B cell (primary cell): Measurements from ENCODE around the gene ZNF541. TPM values are rescaled to one million over a fixed set of nuclear protein-coding genes. Genes with fewer than 3 reads are reported as not detected.
A peak's percentile ranks its signal among the peaks of the same experiment; 100 is the strongest.

Experiments used
- ATAC-seq: fragments of 200-7000 bp; cut with Tn5 transposase; one replicate; pipeline ENCODE4 v1.10.0; 2021; ENCODE audit warnings: low read depth, mild to moderate bottlenecking, moderate number of reproducible peaks, moderate library complexity
- CTCF ChIA-PET: fragments of 350-600 bp; sonication (Branson Sonifier 250); formaldehyde crosslinking; loops from one replicate; lab custom pipeline; 2021; ENCODE audit warnings: antibody characterized with exemption, inconsistent platforms; lab: Charles Lee
- POLR2A ChIA-PET: fragments of 350-600 bp; sonication (Branson Sonifier 250); formaldehyde crosslinking; loops from one replicate; lab custom pipeline; 2021; ENCODE audit warnings: antibody characterized with exemption; lab: Charles Lee
- DNase-seq: peaks from one replicate; pipeline ENCODE4 v3.0.0; 2013
- H2AFZ ChIP-seq: 2 replicates; pipeline ENCODE4 v1.6.1; 2012; ENCODE audit warnings: mild to moderate bottlenecking, low read depth, low read length; ENCODE audit not compliant: insufficient read depth, poor library complexity, severe bottlenecking
- H3K27ac ChIP-seq, 2 donors: 1 replicate in 1 of 2; 2 replicates in 1 of 2; pipeline ENCODE4 v1.5.1; 2012 to 2013; ENCODE audit warnings: low read length in 2 of 2, mild to moderate bottlenecking in 2 of 2, moderate library complexity in 1 of 2
- H3K27me3 ChIP-seq, 4 experiments: fragments of 200-600 bp in 1 of 4; sonication (generic) in 1 of 4; replicated peaks in 1 of 4; 1 replicate in 2 of 4; 2 replicates in 2 of 4; pipeline versions ENCODE4 v1.6.1 to v1.7.0; 2013 to 2016; ENCODE audit warnings: low read length in 3 of 4, mild to moderate bottlenecking in 2 of 4, mixed read lengths in 1 of 4, moderate library complexity in 1 of 4; ENCODE audit not compliant: insufficient read depth in 4 of 4, control insufficient read depth in 3 of 4; ENCODE audit errors: control extremely low read depth in 1 of 4
- H3K36me3 ChIP-seq, 2 experiments: replicated peaks in 1 of 2; 1 replicate in 1 of 2; 2 replicates in 1 of 2; pipeline versions ENCODE4 v1.6.1 to v1.7.1; 2013; ENCODE audit warnings: low read length in 1 of 2; ENCODE audit not compliant: insufficient read depth in 2 of 2, control insufficient read depth in 1 of 2; ENCODE audit errors: control extremely low read depth in 1 of 2, extremely low read depth in 1 of 2
- H3K4me1 ChIP-seq, 2 donors: fragments of 200-600 bp in 1 of 2; sonication (generic) in 1 of 2; 1 replicate in 1 of 2; 2 replicates in 1 of 2; pipeline versions ENCODE4 v1.5.1 to v1.6.1; 2013 to 2017; ENCODE audit warnings: low read length in 2 of 2; ENCODE audit not compliant: control insufficient read depth in 2 of 2, insufficient read depth in 2 of 2
- H3K4me2 ChIP-seq: replicated peaks from 2 replicates; pipeline ENCODE3; 2012; ENCODE audit warnings: mild to moderate bottlenecking, low read depth, low read length; ENCODE audit not compliant: poor library complexity, severe bottlenecking
- H3K4me3 ChIP-seq, 5 experiments: fragments of 200-600 bp in 1 of 5; sonication (generic) in 1 of 5; 1 replicate in 3 of 5; 2 replicates in 2 of 5; pipeline versions ENCODE4 v1.5.1 to v1.7.0; 2011 to 2016; ENCODE audit warnings: low read length in 4 of 5, mild to moderate bottlenecking in 4 of 5, low read depth in 2 of 5, control low read depth in 1 of 5, moderate library complexity in 1 of 5; ENCODE audit not compliant: insufficient read depth in 1 of 5; ENCODE audit errors: control extremely low read depth in 1 of 5, extremely low read depth in 1 of 5
- H3K79me2 ChIP-seq: fragments of 200-600 bp; sonication (generic); one replicate; pipeline ENCODE4 v1.6.0; 2016; ENCODE audit warnings: low read length; ENCODE audit not compliant: control insufficient read depth, insufficient read depth
- H3K9ac ChIP-seq: fragments of 200-600 bp; sonication (generic); 2 replicates; pipeline ENCODE4 v1.6.1; 2017; ENCODE audit warnings: mild to moderate bottlenecking, low read length, moderate library complexity
- H3K9me3 ChIP-seq, 3 donors: one replicate each; pipeline versions ENCODE4 v1.6.1 to v1.7.1; 2013; ENCODE audit warnings: low read length in 2 of 3; ENCODE audit not compliant: control insufficient read depth in 2 of 3, insufficient read depth in 1 of 3; ENCODE audit errors: control extremely low read depth in 1 of 3
- H4K20me1 ChIP-seq: 2 replicates; pipeline ENCODE4 v1.6.0; 2012; ENCODE audit warnings: mild to moderate bottlenecking, low read length; ENCODE audit not compliant: insufficient read depth, control insufficient read depth, poor library complexity, severe bottlenecking
- H3K27ac Mint-ChIP-seq: one replicate; pipeline ENCODE4 v1.8.0; 2021; ENCODE audit warnings: mixed read lengths
- H3K27me3 Mint-ChIP-seq: one replicate; pipeline ENCODE4 v1.8.0; 2021; ENCODE audit warnings: mixed read lengths
- H3K4me1 Mint-ChIP-seq: one replicate; pipeline ENCODE4 v1.8.0; 2021; ENCODE audit warnings: mixed read lengths
- H3K4me3 Mint-ChIP-seq: one replicate; pipeline ENCODE4 v1.8.0; 2021; ENCODE audit warnings: mixed read lengths
- H3K9me3 Mint-ChIP-seq: one replicate; pipeline ENCODE4 v1.8.0; 2022; ENCODE audit warnings: mixed read lengths; ENCODE audit not compliant: insufficient read depth
- CTCF ChIP-seq: fragments of 200-600 bp; IDR thresholded peaks from one replicate; pipeline ENCODE4 v1.8.0; 2022; ENCODE audit warnings: antibody characterized with exemption, mild to moderate bottlenecking
- EZH2 ChIP-seq: IDR thresholded peaks from 2 replicates; pipeline ENCODE4 v1.6.1; 2012; ENCODE audit warnings: borderline replicate concordance, low read depth, mild to moderate bottlenecking, moderate library complexity, low read length; ENCODE audit not compliant: insufficient read depth, poor library complexity, severe bottlenecking
- WGBS: methylation state at CpG from one replicate; pipeline ENCODE4 v1.1.5; 2013; ENCODE audit warnings: missing lambda C conversion rate; ENCODE audit not compliant: insufficient coverage; 5-methylcytosine and 5-hydroxymethylcytosine counted together
- intact Hi-C: fragments of 100-400 bp; cut with micrococcal nuclease; formaldehyde crosslinking; loops from one replicate; pipeline ENCODE4 v1.10.0; 2022
- polyA plus RNA-seq: library from polyadenylated mRNA; depleted of rRNA; stranded (reverse); fragments of >200 nt; gene quantifications from 2 replicates; pipeline ENCODE4 v1.2.3, GENCODE V29; 2012
- total RNA-seq, 2 donors: library from RNA; stranded (reverse); fragments of 120-200 nt in 1 of 2; gene quantifications; 1 replicate in 1 of 2; 2 replicates in 1 of 2; pipeline versions ENCODE4 v1.2.3 to v1.2.4, GENCODE V29; 2013 to 2022

The ZNF541 gene
- total and polyA plus RNA-seq, 2 donors (not counting 1 experiment from before 2014, with no cell fraction given): 0.03 TPM; not detected in 1

- H3K9ac ChIP-seq: no peak overlapping the region
- POLR2A ChIA-PET: no interaction called here
- peaks cover 0 to 6% (median 0%) of the 10 kb centered on the region in 3 donors for H3K9me3 ChIP-seq
- H3K4me1 ChIP-seq: peaks cover 1 to 6% of the 10 kb centered on the region in 2 donors
- no peak overlapping the region for H3K4me3 ChIP-seq
- H3K27ac Mint-ChIP-seq: no peak overlapping the region
- no peak overlapping the region for H3K4me3 Mint-ChIP-seq
- CTCF ChIA-PET: interaction anchor here (0.7 kb wide), 1 partner anchor 105 kb away, joined by 4 read pairs; no protein-coding TSS in a partner anchor
- H3K27me3 ChIP-seq: peaks cover 0 to 12% (median 6%) of the 10 kb centered on the region in 4 experiments
- no peaks in the 10 kb centered on the region for H3K4me1 Mint-ChIP-seq
- H4K20me1 ChIP-seq: no peaks in the 10 kb centered on the region
- peaks cover 14% of the 10 kb centered on the region for H3K27me3 Mint-ChIP-seq
- no peak overlapping the region for H3K27ac ChIP-seq
- no peaks in the 10 kb centered on the region for H3K79me2 ChIP-seq
- WGBS: 97% methylated on average over 4 of the region's 4 CpGs
- H2AFZ ChIP-seq: no peak overlapping the region
- intact Hi-C loops: no loop called here
- H3K9me3 Mint-ChIP-seq: no peaks in the 10 kb centered on the region
- no peaks in the 10 kb centered on the region for H3K36me3 ChIP-seq
- TF ChIP-seq CTCF (peak; percentile 13), EZH2 (no peak)
- DNase-seq (no peak), ATAC-seq (no peak)
- no peak overlapping the region for H3K4me2 ChIP-seq
Measured at GRCh38 chr19:47550129-47550528, 22.8 kb downstream of the ZNF541 start.

- TF ChIP-seq CTCF (no peak), EZH2 (no peak)
- POLR2A ChIA-PET: no interaction called here
- H2AFZ ChIP-seq: no peak overlapping the region
Measured at GRCh38 chr19:47549261-47549862, 23.6 kb downstream of the ZNF541 start.

More at GRCh38 chr19:47549261-47549862, 23.6 kb downstream of the ZNF541 start:
- no peak for DNase-seq
- 80% methylated on average over 8 of the region's 13 CpGs for WGBS
- no peak overlapping the region for H3K4me3 Mint-ChIP-seq
- no peaks in the 10 kb centered on the region for H3K79me2 ChIP-seq
- peaks cover 0 to 6% (median 0%) of the 10 kb centered on the region in 3 donors for H3K9me3 ChIP-seq
- H3K9me3 Mint-ChIP-seq: no peaks in the 10 kb centered on the region
- H3K27ac Mint-ChIP-seq: no peak overlapping the region
- no peak overlapping the region for H3K27ac ChIP-seq
- H4K20me1 ChIP-seq: no peaks in the 10 kb centered on the region
- no peak overlapping the region for H3K4me3 ChIP-seq
- H3K27me3 ChIP-seq: peaks cover 0 to 20% (median 9%) of the 10 kb centered on the region in 4 experiments
- H3K27me3 Mint-ChIP-seq: peaks cover 14% of the 10 kb centered on the region
- CTCF ChIA-PET: no interaction called here
- no peak overlapping the region for H3K9ac ChIP-seq
- H3K4me1 ChIP-seq: peaks cover 3 to 12% of the 10 kb centered on the region in 2 donors
- no peak for ATAC-seq
- no peaks in the 10 kb centered on the region for H3K4me1 Mint-ChIP-seq
- H3K36me3 ChIP-seq: no peaks in the 10 kb centered on the region
- no peak overlapping the region for H3K4me2 ChIP-seq
- intact Hi-C loops: no loop called here
